NT2/D1 (cell line): Measurements from ENCODE around the gene BTRC.

Source experiments
- SUZ12 ChIP-seq: IDR thresholded peaks from 2 replicates; pipeline ENCODE4 v1.6.1; 2011; ENCODE audit not compliant: insufficient read length, insufficient read depth; ENCODE audit errors: extremely low read depth
- YY1 ChIP-seq: IDR thresholded peaks from 2 replicates; pipeline ENCODE4 v1.6.1; 2011; ENCODE audit not compliant: insufficient read length, insufficient read depth

DNA sequence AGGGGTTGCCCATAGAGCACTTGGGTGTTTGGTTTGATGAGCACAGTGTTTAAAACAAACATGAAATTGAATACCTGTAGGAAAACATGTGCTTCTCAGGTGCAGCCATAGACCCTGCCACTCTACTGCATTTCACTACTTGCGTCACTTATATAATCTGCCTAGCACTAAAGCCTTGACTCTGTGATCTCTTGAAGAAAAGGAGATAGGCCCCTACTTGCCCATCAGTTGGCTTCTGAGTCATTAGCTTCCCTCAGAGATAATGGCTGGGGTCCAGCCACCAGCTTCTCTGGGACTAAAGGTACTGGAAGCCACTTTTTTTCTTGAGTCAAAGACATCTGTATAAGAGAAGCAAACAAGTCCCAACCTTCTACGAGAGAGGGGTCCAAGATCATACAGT, 45.9 kb upstream of the BTRC start:
- TF ChIP-seq YY1 (no peak), SUZ12 (no peak)
